OCI-LY1 (cell line): ENCODE results near the gene FMNL1.

ENCODE experiments used
- EZH2 ChIP-seq: fragments of 200-600 bp; sonication (generic), shearing (Covaris generic); IDR thresholded peaks from 2 replicates; pipeline ENCODE4 v1.8.0; 2017; ENCODE audit warnings: borderline replicate concordance, mixed run types, mild to moderate bottlenecking, antibody characterized with exemption, low read length, moderate library complexity, mixed read lengths
- TF ChIP-seq, protein P1 (sequence below): fragments of 200-600 bp; sonication (generic), shearing (Covaris generic); IDR thresholded peaks from 2 replicates; pipeline ENCODE4 v1.5.1; 2017; ENCODE audit warnings: mild to moderate bottlenecking, antibody characterized with exemption, low read length, moderate library complexity, mixed read lengths

DNA sequence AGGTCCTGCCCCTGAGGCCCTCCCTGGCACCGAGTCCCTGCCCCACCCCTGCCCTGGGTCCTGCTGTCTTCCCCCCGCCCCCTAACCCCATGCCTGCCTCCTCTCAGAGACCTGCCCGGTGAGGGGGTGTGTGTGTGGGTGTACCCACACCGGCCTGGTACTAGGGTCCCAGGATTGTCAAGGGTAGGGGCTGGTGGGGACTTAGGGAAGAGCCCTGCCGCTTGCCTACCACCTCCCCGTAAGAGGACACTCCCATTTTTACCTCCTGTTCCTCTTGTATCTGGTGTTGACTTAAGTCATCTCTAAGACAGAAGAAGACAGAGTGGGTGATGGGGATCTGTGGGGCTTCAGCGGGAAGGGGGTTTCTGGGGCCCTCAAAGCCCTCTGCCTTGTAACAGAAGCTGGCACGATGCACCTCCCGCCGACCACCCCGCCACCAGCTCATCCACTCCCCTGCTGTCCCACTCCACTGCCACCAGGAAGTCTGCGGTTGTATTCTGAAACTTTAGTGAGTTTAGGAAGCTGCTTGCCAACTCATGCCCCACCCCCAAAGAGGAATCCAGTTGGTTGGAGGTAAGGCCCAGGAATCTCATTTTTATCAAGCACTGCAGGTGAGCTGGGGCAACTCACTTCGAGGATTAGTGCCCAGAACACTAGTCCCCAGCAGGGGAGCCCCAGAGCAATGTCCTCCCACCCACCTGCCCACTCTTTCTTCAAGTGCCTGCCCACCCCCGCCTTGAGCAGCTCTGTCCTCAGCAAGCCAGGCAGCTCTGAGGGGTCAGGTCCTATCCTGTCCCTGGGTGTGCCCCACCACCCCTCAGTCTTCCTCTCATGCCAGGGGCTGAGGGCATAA, 34.7 kb downstream of the FMNL1 start:
- TF ChIP-seq, protein P1, sequence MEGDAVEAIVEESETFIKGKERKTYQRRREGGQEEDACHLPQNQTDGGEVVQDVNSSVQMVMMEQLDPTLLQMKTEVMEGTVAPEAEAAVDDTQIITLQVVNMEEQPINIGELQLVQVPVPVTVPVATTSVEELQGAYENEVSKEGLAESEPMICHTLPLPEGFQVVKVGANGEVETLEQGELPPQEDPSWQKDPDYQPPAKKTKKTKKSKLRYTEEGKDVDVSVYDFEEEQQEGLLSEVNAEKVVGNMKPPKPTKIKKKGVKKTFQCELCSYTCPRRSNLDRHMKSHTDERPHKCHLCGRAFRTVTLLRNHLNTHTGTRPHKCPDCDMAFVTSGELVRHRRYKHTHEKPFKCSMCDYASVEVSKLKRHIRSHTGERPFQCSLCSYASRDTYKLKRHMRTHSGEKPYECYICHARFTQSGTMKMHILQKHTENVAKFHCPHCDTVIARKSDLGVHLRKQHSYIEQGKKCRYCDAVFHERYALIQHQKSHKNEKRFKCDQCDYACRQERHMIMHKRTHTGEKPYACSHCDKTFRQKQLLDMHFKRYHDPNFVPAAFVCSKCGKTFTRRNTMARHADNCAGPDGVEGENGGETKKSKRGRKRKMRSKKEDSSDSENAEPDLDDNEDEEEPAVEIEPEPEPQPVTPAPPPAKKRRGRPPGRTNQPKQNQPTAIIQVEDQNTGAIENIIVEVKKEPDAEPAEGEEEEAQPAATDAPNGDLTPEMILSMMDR: peak; percentile 7; the same call in 1 of the 2 replicates
- no peak for TF ChIP-seq EZH2
